SU-DHL-6 (cell line): ENCODE data around the gene ATXN7L1.

Experiments
- EZH2phosphoT487 ChIP-seq: fragments of 200-600 bp; sonication (generic), shearing (Covaris generic); conservative IDR thresholded peaks from 2 replicates; pipeline ENCODE4 v1.6.1; 2018; ENCODE audit warnings: mild to moderate bottlenecking, antibody characterized with exemption, low read length, moderate library complexity, mixed read lengths
- TF ChIP-seq, protein P1 (sequence below): fragments of 200-600 bp; sonication (generic); IDR thresholded peaks from one replicate; pipeline ENCODE4 v1.5.1; 2017; ENCODE audit warnings: antibody characterized with exemption, mild to moderate bottlenecking, low read length, moderate library complexity; ENCODE audit not compliant: insufficient read depth, poor library complexity, severe bottlenecking

DNA sequence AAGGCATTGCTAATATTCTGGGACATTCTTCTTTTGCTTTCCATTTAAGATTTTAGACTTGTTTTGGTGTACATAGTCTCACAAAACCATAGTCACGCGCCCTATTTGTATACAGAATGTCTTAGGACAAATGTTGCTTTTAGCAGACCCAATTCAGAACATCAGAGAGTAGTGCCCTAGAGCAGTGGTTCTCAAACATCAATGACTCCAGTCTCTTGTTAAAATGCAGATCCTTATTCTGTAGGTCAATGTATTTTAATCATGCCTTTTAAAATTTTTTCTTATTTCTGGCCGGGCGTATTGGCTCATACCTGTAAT, 167.7 kb downstream of the ATXN7L1 start:
- TF ChIP-seq, protein P1, sequence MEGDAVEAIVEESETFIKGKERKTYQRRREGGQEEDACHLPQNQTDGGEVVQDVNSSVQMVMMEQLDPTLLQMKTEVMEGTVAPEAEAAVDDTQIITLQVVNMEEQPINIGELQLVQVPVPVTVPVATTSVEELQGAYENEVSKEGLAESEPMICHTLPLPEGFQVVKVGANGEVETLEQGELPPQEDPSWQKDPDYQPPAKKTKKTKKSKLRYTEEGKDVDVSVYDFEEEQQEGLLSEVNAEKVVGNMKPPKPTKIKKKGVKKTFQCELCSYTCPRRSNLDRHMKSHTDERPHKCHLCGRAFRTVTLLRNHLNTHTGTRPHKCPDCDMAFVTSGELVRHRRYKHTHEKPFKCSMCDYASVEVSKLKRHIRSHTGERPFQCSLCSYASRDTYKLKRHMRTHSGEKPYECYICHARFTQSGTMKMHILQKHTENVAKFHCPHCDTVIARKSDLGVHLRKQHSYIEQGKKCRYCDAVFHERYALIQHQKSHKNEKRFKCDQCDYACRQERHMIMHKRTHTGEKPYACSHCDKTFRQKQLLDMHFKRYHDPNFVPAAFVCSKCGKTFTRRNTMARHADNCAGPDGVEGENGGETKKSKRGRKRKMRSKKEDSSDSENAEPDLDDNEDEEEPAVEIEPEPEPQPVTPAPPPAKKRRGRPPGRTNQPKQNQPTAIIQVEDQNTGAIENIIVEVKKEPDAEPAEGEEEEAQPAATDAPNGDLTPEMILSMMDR: no peak
- no peak for TF ChIP-seq EZH2phosphoT487
